Natural killer cell (primary cell): Measurements from ENCODE around the gene ARID5B. TPM values are rescaled to one million over a fixed set of nuclear protein-coding genes. Genes with fewer than 3 reads are reported as not detected.

Experiments used
- ATAC-seq, 3 donors: fragments of 150-1000 bp in 2 of 3; fragments of 200-7000 bp in 1 of 3; cut with Tn5 transposase; 1 replicate in 1 of 3; 2 replicates in 2 of 3; pipeline ENCODE4 v1.10.0; 2021; ENCODE audit warnings: mild to moderate bottlenecking in 2 of 3, moderate library complexity in 2 of 3
- DNase-seq, 2 donors: peaks; one replicate each; pipeline versions ENCODE4 v3.0.0 to v3.0.0-alpha.2; 2013 to 2021; ENCODE audit warnings: mixed read lengths in 1 of 2
- H3K27ac ChIP-seq: one replicate; pipeline ENCODE4 v1.5.1; 2013; ENCODE audit warnings: mild to moderate bottlenecking, low read length
- H3K27me3 ChIP-seq: one replicate; pipeline ENCODE4 v1.6.1; 2013; ENCODE audit warnings: low read length; ENCODE audit not compliant: control insufficient read depth, insufficient read depth
- H3K36me3 ChIP-seq: one replicate; pipeline ENCODE4 v1.6.1; 2013; ENCODE audit warnings: low read length; ENCODE audit not compliant: control insufficient read depth, insufficient read depth
- H3K4me1 ChIP-seq: one replicate; pipeline ENCODE4 v1.6.1; 2013; ENCODE audit warnings: low read length; ENCODE audit not compliant: control insufficient read depth, insufficient read depth
- H3K4me3 ChIP-seq: one replicate; pipeline ENCODE4 v1.5.1; 2013; ENCODE audit warnings: low read length
- H3K9me3 ChIP-seq: one replicate; pipeline ENCODE4 v1.6.1; 2013; ENCODE audit warnings: low read length; ENCODE audit not compliant: control insufficient read depth, insufficient read depth
- H3K27ac Mint-ChIP-seq, 2 donors: one replicate each; pipeline ENCODE4 v1.8.0; 2022; ENCODE audit warnings: mild to moderate bottlenecking in 2 of 2, mixed read lengths in 2 of 2, moderate library complexity in 1 of 2
- H3K27me3 Mint-ChIP-seq, 2 donors: one replicate each; pipeline ENCODE4 v1.8.0; 2022; ENCODE audit warnings: low read depth in 2 of 2, mixed read lengths in 2 of 2
- H3K36me3 Mint-ChIP-seq: one replicate; pipeline ENCODE4 v1.8.0; 2022; ENCODE audit warnings: mixed read lengths
- H3K4me1 Mint-ChIP-seq, 2 donors: one replicate each; pipeline ENCODE4 v1.8.0; 2022; ENCODE audit warnings: mixed read lengths in 2 of 2
- H3K4me3 Mint-ChIP-seq: one replicate; pipeline ENCODE4 v1.8.0; 2022; ENCODE audit warnings: mild to moderate bottlenecking, moderate library complexity, mixed read lengths
- H3K9me3 Mint-ChIP-seq, 2 donors: one replicate each; pipeline ENCODE4 v1.8.0; 2022; ENCODE audit warnings: mixed read lengths in 2 of 2
- WGBS: methylation state at CpG from one replicate; pipeline ENCODE4 v1.1.7; 2013; ENCODE audit warnings: missing lambda C conversion rate; ENCODE audit not compliant: insufficient coverage; 5-methylcytosine and 5-hydroxymethylcytosine counted together
- intact Hi-C: fragments of 100-400 bp; cut with micrococcal nuclease; formaldehyde crosslinking; loops from one replicate; pipeline ENCODE4 v1.14.2; 2022
- total RNA-seq, 4 donors: library from RNA; stranded (reverse); fragments of 120-200 nt in 1 of 4; gene quantifications; one replicate each; pipeline versions ENCODE4 v1.2.3 to v1.2.4, GENCODE V29; 2013 to 2022
- TF ChIP-seq, protein P1 (sequence below): fragments of 200-600 bp; IDR thresholded peaks from one replicate; pipeline ENCODE4 v1.8.0; 2022; ENCODE audit warnings: antibody characterized with exemption

The ARID5B gene
- total RNA-seq, 3 donors from 2014 or later (not counting 1 experiment from before 2014, with no cell fraction given): 22.3 to 44.3 (median 31.3) TPM

- Histone ChIP-seq H3K4me3 (no peak overlapping the region), H3K36me3 (peaks cover 9% of the 10 kb centered on the region), H3K4me1 (no peaks in the 10 kb centered on the region), H3K27me3 (no peaks in the 10 kb centered on the region), H3K9me3 (no peaks in the 10 kb centered on the region), H3K27ac (no peak overlapping the region)
- Mint-ChIP-seq H3K9me3 (no peaks in the 10 kb centered on the region), H3K4me1 (peaks cover 42 to 49% of the 10 kb centered on the region in 2 donors), H3K36me3 (no peaks in the 10 kb centered on the region), H3K27me3 (no peaks in the 10 kb centered on the region), H3K27ac (no peak overlapping the region), H3K4me3 (no peak overlapping the region)
- intact Hi-C loops: no loop called here
- WGBS: 97% methylated on average over 6 of the region's 6 CpGs
- DNase-seq (no peak), ATAC-seq (no peak)
- TF ChIP-seq, protein P1, sequence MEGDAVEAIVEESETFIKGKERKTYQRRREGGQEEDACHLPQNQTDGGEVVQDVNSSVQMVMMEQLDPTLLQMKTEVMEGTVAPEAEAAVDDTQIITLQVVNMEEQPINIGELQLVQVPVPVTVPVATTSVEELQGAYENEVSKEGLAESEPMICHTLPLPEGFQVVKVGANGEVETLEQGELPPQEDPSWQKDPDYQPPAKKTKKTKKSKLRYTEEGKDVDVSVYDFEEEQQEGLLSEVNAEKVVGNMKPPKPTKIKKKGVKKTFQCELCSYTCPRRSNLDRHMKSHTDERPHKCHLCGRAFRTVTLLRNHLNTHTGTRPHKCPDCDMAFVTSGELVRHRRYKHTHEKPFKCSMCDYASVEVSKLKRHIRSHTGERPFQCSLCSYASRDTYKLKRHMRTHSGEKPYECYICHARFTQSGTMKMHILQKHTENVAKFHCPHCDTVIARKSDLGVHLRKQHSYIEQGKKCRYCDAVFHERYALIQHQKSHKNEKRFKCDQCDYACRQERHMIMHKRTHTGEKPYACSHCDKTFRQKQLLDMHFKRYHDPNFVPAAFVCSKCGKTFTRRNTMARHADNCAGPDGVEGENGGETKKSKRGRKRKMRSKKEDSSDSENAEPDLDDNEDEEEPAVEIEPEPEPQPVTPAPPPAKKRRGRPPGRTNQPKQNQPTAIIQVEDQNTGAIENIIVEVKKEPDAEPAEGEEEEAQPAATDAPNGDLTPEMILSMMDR: no peak
Observed at GRCh38 chr10:61910226-61910805, 8.8 kb downstream of the ARID5B start.

DNA sequence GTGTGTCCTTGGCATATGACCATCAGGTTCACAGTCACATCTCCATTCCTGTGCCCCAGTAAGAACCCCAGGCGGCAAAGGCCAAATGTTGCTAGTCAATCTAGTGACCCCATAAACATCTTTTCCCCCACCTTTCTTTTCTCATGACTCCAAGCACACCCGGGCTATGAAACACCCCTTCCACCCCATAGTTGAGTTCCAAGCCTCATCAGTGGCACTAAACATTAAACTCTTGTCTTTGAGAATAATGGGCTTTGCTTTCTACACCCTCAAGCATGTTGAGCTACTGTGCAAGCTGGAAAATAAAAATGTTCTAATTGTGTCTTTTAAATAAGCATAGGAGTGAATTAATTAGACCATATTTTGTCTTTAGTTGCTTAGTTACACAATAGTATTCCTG is 9.4 kb downstream of the ARID5B start:
- H3K4me3 Mint-ChIP-seq: no peak overlapping the region
- DNase-seq (no peak), ATAC-seq (no peak)
- H3K9me3 Mint-ChIP-seq: no peaks in the 10 kb centered on the region
- H3K9me3 ChIP-seq: no peaks in the 10 kb centered on the region
- H3K36me3 Mint-ChIP-seq: no peaks in the 10 kb centered on the region
- H3K4me1 ChIP-seq: no peaks in the 10 kb centered on the region
- no peaks in the 10 kb centered on the region for H3K27me3 ChIP-seq
- H3K4me1 Mint-ChIP-seq: peaks cover 37 to 48% of the 10 kb centered on the region in 2 donors
- WGBS: 75% methylated on average over 2 of the region's 2 CpGs
- no peak overlapping the region for H3K4me3 ChIP-seq
- H3K27me3 Mint-ChIP-seq: no peaks in the 10 kb centered on the region
- intact Hi-C loops: no loop called here
- H3K27ac ChIP-seq: no peak overlapping the region
- TF ChIP-seq, protein P1: no peak
- H3K36me3 ChIP-seq: peaks cover 11% of the 10 kb centered on the region
- no peak overlapping the region for H3K27ac Mint-ChIP-seq

- intact Hi-C loops: no loop called here
- Histone ChIP-seq H3K36me3 (peaks cover 11% of the 10 kb centered on the region), H3K27ac (no peak overlapping the region), H3K4me1 (no peaks in the 10 kb centered on the region), H3K4me3 (no peak overlapping the region), H3K27me3 (no peaks in the 10 kb centered on the region), H3K9me3 (no peaks in the 10 kb centered on the region)
- no peak overlapping the region for H3K4me3 Mint-ChIP-seq
- no peaks in the 10 kb centered on the region for H3K9me3 Mint-ChIP-seq
- peaks cover 37 to 47% of the 10 kb centered on the region in 2 donors for H3K4me1 Mint-ChIP-seq
- TF ChIP-seq, protein P1: no peak
- no peak for DNase-seq
- peak overlapping the region; percentile 29 to 31 for H3K27ac Mint-ChIP-seq
- H3K27me3 Mint-ChIP-seq: no peaks in the 10 kb centered on the region
- ATAC-seq: no peak
- 96% methylated on average over 5 of the region's 5 CpGs for WGBS
- no peaks in the 10 kb centered on the region for H3K36me3 Mint-ChIP-seq
Observed at GRCh38 chr10:61911425-61911824, 9.9 kb downstream of the ARID5B start.

DNA sequence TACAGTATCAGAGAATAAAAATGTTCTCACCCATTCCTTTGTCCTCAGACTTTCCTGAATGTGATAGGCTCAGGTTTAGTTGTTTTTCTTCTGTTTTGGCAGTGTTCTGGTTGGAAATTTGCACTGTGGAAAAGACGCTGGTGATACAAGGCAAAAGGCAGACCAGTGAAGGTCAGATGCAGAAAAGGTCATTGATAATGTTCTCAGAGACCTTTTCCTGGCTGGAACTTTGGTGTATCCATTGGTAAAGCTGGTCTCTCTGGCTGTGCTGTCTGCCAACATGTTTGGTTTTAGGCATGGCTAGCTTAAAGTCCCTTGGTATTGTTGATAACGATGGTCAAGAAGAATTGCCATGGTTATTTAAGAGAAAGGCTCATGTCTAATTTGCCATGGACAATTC is 11.5 kb downstream of the ARID5B start:
- H3K27me3 Mint-ChIP-seq: no peaks in the 10 kb centered on the region
- peaks cover 4 to 5% of the 10 kb centered on the region in 2 donors for H3K9me3 Mint-ChIP-seq
- DNase-seq: no peak
- Histone ChIP-seq H3K4me3 (no peak overlapping the region), H3K27ac (no peak overlapping the region), H3K4me1 (no peaks in the 10 kb centered on the region), H3K9me3 (peaks cover 8% of the 10 kb centered on the region), H3K36me3 (peaks cover 13% of the 10 kb centered on the region), H3K27me3 (no peaks in the 10 kb centered on the region)
- WGBS: 97% methylated on average over 2 of the region's 2 CpGs
- TF ChIP-seq, protein P1: no peak
- H3K4me1 Mint-ChIP-seq: peaks cover 36 to 57% of the 10 kb centered on the region in 2 donors
- H3K27ac Mint-ChIP-seq: no peak overlapping the region
- intact Hi-C loops: no loop called here
- no peak overlapping the region for H3K4me3 Mint-ChIP-seq
- ATAC-seq: no peak
- H3K36me3 Mint-ChIP-seq: peaks cover 7% of the 10 kb centered on the region
